Activated naive CD8-positive, alpha-beta T cell treated with anti-CD3 and anti-CD28 coated beads, Interleukin-2, amount 50 U/mL, for 16 hours (primary cell): ENCODE results near the gene RREB1.

ENCODE experiments used
- DNase-seq: peaks from one replicate; pipeline ENCODE4 v3.0.0-alpha.2; 2020; ENCODE audit warnings: low read depth, low spot score

Gene RREB1

GRCh38 chr6:7107578-7108195, at the start of gene RREB1:
Gene RREB1, plus strand, starts transcription at chr6:7107961. Its CDS starts 73,951 bp downstream, at chr6:7181912.
- peak; percentile 16 for DNase-seq

GRCh38 chr6:7058250-7058923, 49.4 kb upstream of the RREB1 start:
- DNase-seq: no peak

- no peak for DNase-seq
Measured at GRCh38 chr6:7060769-7061516, 46.8 kb upstream of the RREB1 start.

GRCh38 chr6:7062451-7063162, 45.2 kb upstream of the RREB1 start:
- DNase-seq: no peak

- DNase-seq: no peak
Measured at GRCh38 chr6:7067305-7067704, 40.5 kb upstream of the RREB1 start.

- DNase-seq: no peak
Measured at GRCh38 chr6:7071405-7071804, 36.4 kb upstream of the RREB1 start.

GRCh38 chr6:7073082-7073820, 34.5 kb upstream of the RREB1 start:
- no peak for DNase-seq

- peak; percentile 54 for DNase-seq
Measured at GRCh38 chr6:7073821-7074525, 33.8 kb upstream of the RREB1 start.

GRCh38 chr6:7074870-7075269, 32.9 kb upstream of the RREB1 start:
- DNase-seq: no peak

GRCh38 chr6:7075341-7076000, 32.3 kb upstream of the RREB1 start:
- DNase-seq: no peak

GRCh38 chr6:7077856-7078255, 29.9 kb upstream of the RREB1 start:
- no peak for DNase-seq

GRCh38 chr6:7078856-7079255, 28.9 kb upstream of the RREB1 start:
- no peak for DNase-seq

GRCh38 chr6:7080311-7080710, 27.4 kb upstream of the RREB1 start:
- no peak for DNase-seq

GRCh38 chr6:7085911-7086310, 21.9 kb upstream of the RREB1 start:
- no peak for DNase-seq

GRCh38 chr6:7086488-7086887, 21.3 kb upstream of the RREB1 start:
- DNase-seq: no peak

- no peak for DNase-seq
Measured at GRCh38 chr6:7087066-7087465, 20.7 kb upstream of the RREB1 start.

GRCh38 chr6:7087491-7087979, 20.2 kb upstream of the RREB1 start:
- DNase-seq: no peak

- DNase-seq: no peak
Measured at GRCh38 chr6:7088076-7088742, 19.6 kb upstream of the RREB1 start.

GRCh38 chr6:7098993-7099392, 8.8 kb upstream of the RREB1 start:
- no peak for DNase-seq
